GM19043 (cell line): ENCODE measurements around the gene HERC5.
"Not testable (repeated sequence)": the region's sequence is repeated elsewhere in the genome, so short reads cannot be mapped to it uniquely, and the experiment has no call there.

Experiments
- ATAC-seq: cut with Tn5 transposase; IDR thresholded peaks from one replicate; pipeline ENCODE4 v1.9.1; 2021; ENCODE audit warnings: low read depth; ENCODE audit not compliant: unreplicated experiment

The HERC5 gene

DNA sequence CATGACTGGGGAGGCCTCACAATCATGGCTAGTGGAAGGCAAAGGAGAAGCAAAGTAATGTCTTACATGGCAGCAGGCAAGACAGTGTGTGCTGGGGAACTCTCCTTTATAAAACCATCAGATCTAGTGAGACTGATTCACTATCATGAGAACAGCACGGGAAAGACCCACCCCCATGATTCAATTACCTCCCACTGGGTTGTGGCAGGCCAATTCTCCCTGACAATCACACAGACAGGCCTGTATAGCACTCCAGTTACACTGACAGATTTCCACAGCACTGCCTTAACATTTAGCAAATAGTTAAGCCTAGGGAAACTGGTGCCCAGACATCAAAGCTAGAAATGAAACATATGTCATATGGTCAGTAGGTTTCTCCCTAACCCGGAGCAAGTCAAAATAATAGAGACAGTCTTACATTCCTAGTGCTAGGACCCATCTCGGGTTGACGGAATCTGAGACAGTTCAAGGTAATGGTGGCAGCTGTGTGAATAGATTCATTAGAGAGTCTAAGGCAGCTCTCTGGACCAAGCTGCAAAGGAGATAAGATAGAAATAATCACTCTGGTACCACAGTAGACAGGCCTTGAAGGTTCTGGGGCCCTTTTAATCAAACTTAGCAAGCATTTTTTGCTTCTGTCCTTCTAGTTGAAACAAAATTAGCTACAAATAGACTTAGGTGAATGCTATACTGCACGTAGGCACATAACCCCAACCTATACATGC, 9.4 kb upstream of the HERC5 start:
- ATAC-seq, result no peak

DNA sequence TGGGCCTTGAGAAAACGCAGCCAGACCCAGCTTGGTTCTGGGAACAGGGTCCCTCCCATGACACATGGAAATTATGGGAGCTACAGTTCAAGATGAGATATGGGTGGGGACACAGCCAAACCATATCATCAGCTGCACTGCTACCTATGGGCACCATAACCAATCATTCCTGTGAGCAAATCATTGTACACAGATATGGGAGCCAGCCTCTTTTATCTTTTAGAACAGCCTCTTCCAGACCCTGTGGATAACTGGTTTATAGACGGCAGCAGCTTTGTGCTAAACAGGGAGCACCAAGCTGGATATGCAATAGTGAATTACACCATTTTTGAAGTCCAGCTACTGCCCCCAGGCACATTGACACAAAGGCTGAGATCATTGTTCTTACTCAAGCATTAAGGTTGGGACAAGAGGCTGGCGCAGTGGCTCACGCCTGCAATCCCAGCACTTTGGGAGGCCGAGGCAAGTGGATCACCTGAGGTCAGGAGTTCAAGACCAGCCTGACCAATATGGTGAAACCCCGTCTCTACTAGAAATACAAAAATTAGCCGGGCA, 8.6 kb upstream of the HERC5 start:
- not testable (repeated sequence) for ATAC-seq

DNA sequence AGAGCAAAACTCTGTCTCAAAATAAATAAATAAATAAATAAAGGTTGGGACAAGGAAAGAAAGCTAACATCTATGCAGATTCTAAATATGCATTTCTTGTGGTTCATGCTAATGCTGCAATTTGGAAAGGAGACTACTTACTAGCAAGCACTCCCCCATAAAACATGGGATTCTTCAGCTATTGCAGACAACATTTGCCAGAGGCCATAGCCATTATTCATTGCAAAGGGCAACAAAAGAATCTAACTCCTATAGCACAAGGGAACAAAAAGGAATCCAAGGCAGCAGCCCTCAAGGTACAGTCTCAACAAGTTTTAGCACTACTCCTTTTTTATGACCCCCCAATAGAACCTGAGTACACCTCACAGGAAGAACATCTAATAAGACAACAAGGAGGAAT, 8.0 kb upstream of the HERC5 start:
- no peak for ATAC-seq

DNA sequence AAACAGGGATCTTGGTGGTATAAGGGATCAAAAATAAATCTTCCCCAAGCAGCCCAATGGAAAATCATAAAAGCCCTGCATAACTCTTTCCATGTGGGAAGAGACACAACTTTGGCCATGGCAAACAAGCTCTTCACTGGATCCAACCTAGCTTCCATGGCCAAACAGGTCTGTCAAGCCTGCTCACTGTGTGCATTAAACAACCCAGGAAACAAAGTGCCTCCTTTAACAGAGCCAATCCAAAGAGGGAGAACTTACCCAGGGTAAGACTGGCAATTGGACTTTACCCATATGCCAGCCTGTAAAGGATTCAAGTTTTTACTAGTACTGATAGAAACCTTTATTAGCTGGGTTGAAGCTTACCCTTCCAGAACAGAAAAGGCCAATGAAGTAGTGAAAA, 7.6 kb upstream of the HERC5 start:
- no peak for ATAC-seq

DNA sequence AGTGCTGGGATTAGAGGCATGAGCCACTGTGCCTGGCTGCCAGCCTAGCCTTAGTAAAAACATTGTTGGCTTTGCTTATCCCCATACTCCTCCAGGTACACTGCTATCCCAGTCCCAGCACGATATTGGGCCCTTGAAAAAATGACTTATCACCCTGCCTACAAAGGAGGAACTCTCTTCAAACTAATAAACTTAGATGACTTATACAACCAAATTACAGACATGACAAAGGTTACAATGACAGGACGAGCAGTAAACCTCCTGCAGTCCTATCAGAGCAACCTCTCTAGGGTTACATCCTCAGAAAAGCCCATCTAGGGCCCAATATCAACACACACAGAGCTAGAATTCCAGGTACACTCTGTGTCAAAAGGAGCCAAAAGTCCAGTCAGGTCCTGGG, 5.7 kb upstream of the HERC5 start:
- ATAC-seq, result no peak

DNA sequence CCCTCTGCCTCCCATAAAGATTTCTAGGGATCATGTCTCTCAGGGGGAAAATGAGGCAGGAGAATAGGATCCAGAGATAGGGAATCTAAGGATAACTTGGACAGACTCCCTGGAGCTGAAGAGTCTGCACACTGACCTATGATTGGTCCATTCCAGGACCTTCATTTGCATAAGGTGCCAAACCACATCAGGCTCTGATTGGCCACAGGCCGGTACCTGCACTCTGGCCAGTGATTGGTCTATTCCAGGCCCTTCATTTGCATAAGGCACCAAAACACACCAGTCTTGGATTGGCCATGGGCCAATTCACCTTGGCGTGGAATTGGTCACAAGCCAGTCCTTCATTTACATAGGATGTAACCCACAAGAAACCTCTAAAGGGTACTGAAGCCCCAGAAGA, 4.0 kb upstream of the HERC5 start:
- ATAC-seq, result no peak

DNA sequence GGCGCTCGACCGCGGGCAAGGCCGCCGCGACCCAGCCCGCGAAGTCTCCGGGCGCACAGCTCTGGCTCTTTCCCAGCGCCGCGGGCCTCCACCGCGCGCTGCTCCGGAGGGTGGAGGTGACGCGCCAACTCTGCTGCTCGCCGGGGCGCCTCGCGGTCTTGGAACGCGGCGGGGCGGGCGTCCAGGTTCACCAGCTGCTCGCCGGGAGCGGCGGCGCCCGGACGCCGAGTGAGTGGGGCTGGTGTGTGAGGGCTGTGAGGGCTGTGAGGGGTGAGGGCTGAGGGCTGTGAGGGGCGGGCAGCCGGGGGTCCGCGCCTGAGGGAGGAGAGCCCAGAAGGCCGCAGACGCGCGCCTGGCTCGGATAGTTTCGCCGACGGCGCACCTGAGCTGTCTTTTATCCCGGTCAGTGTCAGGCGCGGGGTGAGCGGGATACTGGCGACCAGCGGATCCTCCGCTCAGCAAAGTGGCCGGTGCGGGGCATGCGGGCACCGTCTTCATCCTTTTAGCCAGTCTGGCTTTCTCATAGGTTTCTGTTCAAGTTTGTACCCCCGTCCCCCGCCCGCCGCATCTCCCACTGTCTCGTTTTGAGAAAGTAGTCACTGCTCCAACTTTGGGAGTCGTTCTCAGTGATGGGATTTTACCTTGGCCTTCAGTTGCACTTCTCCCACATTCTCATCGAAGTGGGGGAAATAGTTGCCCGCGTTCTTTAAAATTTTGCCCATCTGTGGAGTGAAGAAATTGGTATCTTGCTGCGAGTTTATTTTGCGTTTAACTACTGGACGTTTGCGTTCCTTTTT, 586 bp downstream of the HERC5 start:
- peak; percentile 33 for ATAC-seq

DNA sequence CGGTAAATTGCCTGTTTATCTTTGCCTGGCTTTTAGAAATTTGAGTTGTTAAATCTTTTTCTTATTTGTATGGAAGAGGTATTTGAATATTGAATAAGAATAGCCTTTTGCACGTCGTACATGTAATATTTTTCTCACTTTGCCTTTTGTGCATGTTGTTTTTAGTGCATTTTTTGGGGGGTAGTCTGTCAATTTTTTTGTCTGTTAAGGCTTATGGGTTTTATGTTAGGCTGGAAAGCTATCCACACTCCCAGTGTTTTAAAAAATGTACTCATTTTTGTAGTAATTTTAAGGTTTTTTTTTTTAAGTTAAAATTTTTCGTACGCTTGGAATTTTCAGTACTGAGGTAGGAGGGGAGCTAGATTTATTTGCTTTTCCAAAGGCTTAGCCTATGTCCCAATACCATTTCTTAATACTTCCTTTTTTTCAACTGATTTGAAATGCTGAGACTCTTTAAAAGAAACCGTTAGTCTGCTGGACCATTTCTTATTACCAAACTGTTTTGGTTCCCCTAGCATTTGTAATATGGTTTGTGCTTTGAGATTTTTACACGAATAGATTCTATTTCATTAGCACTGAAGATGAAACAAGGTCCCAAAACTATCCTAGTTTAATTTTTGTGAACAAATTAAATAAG, 1.3 kb downstream of the HERC5 start:
- no peak for ATAC-seq

DNA sequence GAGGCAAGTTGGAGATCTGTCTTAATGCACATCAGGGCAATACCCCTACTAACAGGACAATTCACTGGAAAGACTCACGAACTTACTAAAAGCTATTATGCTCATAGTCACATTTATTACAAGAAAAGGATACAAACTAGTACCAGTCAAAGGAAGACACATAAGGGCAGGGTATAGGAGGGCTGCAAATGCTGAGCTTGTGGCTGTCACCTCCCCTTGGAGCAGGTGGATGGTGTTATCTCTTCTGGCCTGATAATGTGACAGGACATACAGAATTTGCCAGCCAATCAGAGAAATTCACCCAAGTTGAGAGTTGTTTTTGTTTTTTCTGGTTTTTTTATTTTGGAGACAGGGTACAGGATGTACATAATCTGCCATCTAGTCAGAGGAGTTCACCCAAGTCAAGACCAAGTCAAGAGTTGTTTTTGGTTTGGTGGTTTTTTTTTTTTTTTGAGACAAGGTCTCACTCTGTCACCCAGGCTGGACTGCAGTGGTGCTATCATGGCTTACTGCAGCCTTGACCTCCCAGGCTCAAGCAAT, 8.8 kb downstream of the HERC5 start:
- ATAC-seq, result no peak

DNA sequence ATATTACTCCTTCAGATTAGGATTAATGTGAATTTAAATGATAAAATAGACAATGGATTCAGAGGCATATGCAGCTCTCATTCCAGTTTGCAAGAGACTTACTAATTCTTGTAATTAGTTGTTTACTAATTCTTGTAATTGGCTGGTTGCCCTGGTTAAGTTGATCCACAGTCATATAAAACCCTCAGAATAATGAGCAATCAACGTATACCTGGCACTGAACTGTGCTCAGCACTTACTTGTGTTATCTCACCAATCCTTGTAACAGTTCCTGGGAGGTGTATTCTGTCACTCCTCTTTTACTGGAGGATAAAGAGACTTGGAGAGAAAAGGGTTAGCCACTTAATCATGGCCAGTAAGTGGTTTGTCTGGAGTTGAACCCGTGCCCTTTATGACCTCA, 10.5 kb downstream of the HERC5 start:
- no peak for ATAC-seq

DNA sequence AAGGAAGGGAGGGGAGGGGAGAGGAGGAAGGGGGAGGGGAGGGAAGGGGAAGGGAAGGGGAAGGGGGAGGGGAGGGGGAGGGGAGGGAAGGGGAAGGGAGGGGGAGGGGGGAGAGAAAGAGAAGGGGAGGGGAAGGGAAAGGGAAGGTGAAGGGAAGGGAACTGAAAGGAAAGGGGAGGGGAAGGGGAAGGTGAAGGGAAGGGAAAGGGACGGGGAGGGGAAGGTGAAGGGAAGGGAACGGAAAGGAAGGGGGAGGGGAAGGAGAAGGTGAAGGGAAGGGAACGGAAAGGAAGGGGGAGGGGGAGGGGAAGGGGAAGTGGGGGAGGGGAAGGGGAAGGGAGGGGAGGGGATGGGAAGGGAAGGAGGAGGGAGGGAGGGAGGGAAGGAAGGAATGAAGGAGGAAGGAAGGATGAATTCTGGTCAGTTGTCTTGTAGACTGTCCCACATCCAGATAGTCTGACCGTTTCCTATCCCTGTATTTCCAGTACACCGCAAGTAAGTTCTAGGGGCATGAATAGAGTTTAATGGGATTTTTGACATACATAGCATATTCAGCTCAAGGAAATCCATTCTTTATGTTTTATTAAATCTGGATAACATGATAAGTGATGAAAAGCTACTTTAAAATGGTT, 20.4 kb downstream of the HERC5 start:
- ATAC-seq, result no peak

DNA sequence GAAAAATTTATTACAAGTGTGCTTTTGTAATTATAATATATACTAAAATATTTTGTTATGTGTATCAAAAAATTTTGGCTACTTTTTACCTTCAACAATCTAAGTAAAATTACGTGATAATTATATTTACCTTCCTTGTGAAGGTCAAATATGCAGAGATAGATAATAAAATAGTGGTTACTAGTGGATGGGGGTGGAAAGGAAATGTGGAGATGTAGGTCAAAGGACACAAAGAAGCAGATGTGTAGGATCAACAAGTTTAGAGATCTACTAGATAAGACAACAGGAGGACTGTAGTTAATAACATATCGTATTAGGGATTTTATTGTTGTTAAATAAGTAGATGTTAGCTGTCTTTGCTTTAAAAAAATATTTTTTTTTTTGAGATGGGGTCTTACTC, 21.3 kb downstream of the HERC5 start:
- ATAC-seq, result no peak

DNA sequence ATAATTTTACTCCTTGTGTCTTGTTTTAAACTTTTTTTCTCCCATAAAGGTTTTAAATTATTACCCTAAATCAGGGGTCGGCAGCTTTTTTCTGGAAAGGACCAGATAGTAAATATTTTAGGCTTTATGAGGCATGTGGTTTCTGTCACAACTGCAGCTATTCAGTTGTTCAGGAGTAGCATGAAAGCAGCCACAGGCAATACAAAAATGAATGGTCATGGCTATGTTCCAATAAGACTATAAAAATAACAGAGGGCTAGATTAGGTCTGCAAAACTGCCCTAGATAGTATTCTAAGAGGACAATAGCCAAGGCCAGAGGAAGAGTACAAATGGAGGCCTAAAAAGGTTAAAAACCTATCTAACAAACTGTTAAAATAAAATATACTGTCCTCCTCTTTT, 24.6 kb downstream of the HERC5 start:
- ATAC-seq, result no peak

DNA sequence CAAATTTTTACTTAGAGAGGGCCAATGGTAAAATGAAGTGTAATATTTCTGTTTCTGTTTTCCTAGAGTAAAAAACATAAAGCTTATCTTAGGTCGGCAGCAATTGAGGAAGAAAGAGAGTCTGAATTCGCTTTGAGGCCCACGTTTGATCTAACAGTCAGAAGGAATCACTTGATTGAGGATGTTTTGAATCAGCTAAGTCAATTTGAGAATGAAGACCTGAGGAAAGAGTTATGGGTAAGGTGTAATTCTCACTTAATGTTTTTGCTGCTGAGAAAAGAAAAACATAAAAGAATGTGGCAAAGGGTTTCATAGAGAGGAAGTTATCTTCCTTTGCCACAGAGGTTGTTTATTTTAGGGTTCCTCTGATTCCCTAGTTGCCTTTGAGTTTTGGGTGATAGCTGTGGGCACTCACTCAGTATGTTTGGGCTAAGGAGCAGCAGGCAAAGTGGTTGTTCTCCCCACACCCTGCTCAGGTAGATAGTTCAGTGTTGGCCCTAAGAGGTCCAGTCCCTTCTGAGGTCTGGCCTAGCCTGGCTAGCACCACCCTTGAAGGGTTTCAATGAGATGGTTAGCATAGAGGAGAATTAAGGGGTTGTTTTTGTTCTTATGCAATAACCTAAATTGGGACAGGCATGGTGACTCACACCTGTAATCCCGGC, 32.3 kb downstream of the HERC5 start:
- no peak for ATAC-seq

DNA sequence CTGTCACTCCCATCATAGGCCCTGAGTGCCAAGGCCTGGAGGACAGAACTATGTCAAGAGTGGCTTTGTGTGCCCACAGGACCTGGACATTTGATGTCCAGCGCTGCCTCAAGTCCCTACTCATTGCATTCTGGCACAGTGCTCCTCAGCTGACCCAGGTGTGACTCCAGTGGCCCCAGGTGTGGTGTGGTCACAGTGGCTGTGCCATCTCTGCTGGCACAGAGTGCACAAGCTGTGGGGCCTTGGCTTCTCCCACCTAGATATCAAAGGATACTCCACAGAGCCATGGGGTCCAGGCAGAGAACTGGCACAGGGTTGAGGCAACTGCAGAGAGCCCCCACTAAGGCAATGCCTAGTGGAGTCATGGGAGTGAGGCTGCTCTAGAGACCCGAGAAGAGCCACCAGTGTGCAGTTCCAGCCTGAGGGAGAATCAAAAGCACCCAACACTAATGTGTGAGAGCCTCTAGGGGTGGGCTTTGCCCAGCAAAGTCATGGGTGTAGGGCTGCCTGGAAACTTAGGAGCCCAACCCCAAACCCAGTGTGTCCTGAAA, 41.0 kb downstream of the HERC5 start:
- no peak for ATAC-seq

DNA sequence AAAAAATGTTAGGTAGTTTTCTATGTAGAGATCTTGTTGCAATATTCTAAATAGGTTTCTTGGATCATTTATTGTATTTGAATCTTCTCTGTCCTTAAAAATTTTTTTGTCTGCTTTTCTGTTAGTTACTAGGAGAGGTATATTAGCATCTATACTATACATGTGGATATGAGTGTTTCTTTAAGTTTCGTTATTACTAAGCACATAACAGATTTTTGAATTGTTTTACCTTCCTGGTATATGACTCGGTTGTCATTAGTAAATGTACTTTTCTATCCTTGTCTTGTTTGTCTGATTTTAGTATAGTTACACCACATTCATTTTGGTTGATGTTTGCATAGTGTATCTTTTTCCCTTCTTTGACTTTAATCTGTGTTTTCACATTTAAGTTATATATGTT, 46.4 kb downstream of the HERC5 start:
- ATAC-seq, result no peak

DNA sequence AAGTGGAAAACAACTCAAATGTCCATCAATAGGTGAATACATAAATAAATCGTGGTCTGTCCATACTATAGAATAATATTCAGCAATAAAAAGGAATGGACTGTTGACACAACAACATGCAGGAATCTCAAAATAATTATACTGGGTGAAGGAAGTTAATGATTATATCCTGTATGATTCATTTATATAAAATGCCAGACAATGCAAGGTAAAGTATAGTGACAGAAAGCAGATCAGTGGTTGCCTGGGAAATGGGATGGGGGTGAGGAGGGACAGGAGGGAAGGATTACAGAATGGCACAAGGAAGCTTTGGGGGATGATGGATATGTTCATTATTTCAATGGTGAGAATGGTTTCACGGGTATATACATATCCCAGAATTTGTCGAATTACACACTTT, 54.3 kb downstream of the HERC5 start:
- ATAC-seq, result no peak

DNA sequence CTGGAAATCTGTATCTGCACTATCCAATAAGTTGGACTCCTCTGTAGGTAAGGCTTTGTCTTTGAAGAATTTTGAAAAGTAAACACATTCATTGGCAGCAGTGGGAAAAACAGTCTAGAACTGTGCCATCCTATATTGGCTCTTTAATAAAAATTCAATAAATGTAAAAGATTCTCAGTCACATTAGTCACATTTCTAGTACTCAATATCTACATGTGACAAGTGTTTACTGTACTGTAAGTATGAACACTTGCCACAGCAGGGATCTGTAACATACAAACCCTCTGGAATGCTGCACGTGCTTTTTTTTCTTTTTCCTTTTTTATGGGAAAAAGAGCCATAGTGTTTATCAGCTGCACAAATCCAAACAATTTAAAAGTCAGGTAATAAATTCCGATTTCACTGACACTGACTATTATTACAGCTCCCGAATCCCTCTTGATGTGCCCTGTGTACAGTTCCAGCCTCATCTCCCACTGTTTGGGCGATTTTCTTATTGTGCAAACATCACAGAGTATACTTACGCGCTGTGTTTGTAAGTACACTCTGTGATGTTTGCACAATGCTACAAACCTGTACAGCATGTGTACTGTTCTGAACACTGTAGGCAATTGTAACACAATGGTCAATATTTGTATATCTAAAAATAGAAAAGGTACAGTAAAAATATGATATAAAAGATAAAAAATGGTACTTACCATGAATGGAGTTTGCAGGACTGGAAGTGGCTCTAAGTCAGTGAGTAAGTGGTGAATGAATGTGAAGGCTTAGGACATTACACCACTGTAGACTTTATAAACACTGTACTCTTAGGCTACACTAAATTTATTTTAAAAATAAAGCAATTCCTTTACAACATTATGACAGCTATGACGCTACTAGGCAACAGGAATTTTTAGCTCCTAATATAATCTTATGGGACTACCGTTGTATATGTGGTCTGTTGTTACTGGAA, 57.9 kb downstream of the HERC5 start:
- ATAC-seq, result no peak

DNA sequence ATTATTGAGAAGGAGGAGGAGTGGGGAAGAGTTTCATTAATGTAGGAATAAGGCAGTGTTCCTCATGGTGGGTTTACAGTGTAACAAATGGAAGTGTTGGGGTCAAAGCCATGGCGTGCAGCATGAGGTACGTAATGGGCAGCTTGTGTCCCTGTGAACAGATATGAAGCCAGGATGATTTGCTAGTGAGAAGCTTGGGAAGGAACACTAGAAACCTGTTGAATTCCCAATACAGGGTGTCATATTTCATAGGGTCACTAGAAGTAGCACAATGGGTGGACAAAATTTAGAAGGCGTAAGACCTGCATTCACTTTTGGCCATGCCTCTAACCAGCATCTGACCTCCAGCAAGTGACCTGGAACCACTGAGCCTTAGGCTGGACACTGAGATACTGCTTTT, 59.8 kb downstream of the HERC5 start:
- no peak for ATAC-seq
